HG03460 (cell line): Measurements from ENCODE around the gene ANKRD11.
"Not testable (repeated sequence)": the region's sequence is repeated elsewhere in the genome, so short reads cannot be mapped to it uniquely, and the experiment has no call there.

Experiments
- ATAC-seq: cut with Tn5 transposase; IDR thresholded peaks from one replicate; pipeline ENCODE4 v1.9.1; 2021; ENCODE audit not compliant: unreplicated experiment

ANKRD11 gene

DNA sequence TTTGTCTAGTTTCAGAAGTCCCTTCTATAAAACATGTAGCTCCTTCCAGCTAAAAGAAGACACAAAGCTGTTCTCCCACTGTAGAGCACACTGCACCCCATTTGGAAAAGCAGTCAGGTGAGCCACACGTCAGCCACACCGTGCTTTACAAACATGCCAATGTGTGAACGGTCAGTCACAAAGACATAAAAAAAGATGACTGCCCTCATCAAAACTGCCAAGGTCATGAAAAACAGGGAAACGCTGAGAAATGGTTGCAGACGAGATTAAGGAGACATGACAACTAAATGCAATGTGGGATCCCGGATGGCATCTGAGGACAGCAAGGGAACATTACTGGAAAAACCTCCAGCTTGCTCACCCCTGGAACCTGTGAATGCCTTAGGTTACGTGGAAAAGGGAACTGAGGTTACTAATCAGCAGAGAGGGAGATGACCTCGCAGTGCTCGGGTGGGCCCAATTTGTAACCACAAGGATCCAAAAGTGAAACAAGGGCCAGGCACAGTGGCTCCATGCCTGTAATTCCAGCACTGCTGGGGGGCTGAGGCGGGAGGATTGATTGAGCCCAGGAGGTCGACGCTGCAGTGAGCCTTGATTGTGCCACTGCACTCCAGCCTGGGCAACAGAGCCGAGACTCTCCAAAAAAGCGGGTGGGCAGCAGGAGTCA, 8.1 kb downstream of the ANKRD11 start:
- no peak for ATAC-seq

DNA sequence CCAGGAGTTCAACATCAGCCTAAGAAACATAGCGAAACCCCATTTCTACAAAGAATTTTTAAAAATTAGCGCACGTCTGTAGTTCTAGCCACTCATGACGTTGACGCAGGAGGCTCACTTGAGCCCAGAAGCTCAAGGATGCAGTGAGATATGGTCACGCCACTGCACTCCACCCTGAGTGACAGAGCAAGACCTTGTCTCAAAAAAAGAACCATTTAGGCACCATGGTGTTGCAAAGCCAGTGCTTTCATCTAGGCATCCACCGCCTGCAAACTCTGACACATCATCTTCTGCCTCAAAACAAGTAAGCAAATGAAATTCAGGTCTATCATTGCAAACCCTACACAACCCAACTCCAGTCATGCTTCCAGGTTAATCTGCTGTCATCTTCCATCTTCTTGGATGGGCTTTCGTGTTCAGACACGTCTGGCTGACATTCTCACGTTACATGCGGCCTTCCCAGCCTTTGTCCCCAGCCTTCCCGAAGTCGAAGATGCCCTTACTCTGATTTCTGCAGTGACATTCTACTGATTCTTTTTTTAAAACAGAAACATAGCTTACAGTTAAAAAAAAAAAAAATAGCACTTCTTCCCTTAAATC, 8.9 kb downstream of the ANKRD11 start:
- ATAC-seq, result no peak

DNA sequence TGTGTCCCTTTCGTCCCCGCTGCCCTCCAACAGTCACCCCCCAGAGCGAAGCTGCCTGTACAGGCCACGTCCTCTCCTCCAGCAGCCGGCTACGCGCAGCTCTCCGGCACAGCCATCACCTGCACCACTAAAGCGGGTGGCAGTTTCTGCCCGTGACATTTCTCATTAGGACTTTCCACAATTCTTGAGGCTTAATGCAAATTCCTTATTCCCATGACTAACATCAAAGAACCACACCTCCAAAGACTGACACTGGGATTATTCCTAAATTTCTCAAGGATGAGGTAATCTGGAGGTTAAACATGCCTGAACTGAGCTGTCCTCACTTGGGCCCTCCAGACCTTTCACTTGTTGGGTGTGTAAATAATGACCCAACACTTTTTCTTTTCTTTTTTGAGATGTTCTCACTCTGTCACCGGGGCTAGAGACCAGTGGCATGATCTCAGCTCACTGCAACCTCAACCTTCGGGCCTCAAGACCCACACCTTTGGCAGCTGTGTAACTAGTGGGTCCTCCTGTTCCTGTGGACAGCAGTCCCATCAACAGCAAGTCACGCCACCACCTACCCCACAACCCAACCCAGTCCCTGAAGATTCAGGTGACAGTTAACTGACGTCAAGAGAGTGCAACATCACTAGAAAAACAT, 11.7 kb downstream of the ANKRD11 start:
- ATAC-seq, result no peak

DNA sequence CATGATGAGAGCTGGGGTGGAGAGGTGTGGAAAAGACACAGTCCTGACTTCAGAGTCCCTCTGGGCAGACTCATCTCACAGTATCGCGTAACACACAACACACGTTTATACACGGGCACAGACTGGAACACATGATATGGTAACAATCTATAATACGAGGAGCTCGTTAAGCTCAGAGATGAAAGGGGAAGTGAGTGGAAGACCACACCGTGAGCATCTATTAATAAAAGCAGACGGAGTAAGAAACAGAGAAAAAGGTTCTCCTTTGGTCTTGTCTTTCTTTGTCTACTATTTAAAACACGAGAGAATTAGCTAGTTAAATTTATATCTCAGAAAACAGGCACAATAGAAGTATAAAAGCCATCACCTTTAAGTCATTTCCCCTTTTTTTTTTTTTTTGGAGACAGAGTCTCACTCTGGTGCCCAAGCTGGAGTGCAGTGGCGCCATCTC, 13.5 kb downstream of the ANKRD11 start:
- ATAC-seq, result peak; percentile 58

DNA sequence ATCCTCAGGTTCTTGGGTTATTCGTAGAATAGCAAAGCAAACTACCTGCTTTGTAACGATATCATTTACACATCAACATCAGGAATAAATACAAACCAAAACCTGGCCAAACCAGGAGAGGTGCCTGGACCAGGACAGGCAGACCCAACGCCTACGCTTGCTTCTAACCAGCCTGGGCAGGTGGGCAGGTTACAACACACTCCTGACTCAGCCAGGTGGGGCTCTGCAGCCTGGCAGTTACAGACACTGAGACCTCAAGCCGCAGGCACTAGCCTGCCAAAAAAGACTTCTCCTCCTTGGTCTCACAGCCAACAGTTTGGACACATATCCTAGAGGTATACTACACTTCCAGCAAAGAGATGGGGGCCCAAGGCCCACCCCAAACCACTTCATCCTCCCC, 14.0 kb downstream of the ANKRD11 start:
- no peak for ATAC-seq

DNA sequence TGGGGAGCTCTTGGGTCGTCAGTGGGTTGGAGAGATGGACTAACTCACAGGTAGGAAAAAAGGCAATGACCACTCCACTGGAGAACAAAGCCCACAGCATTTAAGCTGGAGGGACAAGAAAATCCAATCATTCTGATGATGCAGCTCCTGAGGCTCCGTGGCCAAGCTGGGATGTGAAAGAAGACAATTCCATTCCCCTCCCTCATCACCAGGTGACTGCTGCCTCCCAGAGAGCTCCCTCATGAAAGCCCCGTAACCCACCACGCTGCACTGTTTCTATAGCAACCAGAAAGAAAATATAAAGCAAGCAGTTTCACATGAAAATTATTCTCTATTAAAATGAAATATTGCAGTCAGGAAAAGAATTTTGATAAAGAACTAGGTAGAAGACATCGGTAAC, 15.2 kb downstream of the ANKRD11 start:
- no peak for ATAC-seq

DNA sequence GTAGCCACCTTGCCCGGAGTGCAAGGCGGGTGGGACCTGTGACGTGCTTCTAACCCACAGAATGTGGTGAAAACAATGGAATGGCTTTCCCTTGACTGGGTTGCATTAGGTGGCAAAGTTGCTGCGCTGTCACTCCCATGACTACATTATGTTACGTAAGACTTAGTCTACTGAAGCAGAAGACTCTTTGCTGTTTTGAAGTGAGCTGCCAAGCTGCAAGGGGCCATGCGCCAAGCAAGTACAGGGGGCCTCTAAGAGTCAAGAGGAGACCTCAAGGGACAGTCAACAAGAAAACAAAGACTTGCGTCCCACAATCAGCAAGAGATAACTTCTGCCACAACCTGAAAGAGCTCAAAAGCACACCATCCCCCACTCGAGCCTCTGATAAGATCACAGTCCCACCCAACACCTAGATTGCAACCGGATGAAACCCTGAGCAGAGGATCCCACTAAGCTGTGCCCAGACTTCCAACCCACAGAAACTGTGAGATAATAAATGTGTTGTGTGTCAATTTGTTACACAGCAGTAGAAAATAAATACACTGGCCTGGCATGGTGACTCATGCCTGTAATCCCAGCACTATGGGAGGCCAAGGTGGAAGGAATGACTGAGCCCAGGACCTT, 16.5 kb downstream of the ANKRD11 start:
- no peak for ATAC-seq

DNA sequence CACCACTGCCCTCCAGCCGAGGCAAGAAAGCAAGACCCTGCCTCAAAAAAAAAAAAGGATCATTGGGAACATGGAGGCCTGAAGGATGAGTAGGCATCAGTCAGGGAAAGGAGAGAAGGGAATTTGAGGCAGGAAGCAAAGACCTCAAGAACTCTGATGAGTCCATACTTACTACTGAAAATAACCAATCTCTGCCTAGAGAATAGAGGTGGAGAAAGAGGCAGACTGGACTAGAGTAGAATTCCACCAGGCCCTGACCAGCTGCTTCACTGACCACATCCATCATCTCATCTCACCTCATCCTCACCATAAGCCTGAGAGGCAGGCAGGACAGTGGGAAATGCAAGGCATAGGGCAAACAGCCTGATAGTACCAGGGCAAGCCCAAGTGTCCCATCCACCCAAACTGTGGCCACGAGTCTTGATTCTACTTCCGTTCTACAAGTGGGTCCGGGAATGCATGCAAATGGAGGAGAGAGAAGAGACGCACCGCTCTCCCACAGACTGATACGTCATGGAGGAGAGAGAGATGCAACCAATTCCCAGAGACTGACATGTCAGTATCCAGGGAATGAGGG, 17.1 kb downstream of the ANKRD11 start:
- no peak for ATAC-seq

DNA sequence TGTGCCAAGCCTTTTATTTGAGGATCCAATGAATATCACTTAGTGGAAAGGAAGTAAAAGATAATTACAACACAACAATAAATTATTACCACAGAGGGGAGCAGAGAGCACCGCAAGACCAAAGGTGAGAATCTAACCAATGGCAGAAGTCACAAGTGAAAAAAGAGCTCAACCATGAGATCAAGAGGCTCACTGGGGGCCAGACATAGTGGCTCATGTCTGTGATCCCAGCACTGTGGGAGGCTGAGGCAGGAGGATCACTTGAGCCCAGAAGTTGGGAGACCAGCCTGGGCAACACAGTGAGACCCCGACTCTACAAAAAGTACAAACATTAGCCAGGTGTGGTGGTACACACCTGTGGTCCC, 17.7 kb downstream of the ANKRD11 start:
- ATAC-seq, result no peak

DNA sequence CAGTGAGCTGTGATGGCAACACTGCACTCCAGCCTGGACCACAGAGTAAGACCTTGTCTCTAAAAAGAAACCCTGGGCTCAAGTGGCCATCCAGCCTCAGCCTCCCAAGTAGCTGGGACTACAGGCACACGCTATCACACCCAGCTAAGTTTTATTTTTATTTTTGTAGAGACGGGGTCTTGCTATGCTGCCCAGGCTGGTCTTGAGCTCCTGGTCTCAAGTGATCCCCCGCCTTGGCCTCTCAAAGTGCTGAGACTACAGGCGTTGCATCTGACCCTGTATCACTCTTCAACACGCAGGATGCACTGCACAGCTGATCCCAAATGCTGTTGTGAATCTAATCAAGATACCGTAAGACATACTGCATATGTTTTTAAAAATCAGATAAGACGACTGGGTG, 23.0 kb downstream of the ANKRD11 start:
- ATAC-seq, result no peak

DNA sequence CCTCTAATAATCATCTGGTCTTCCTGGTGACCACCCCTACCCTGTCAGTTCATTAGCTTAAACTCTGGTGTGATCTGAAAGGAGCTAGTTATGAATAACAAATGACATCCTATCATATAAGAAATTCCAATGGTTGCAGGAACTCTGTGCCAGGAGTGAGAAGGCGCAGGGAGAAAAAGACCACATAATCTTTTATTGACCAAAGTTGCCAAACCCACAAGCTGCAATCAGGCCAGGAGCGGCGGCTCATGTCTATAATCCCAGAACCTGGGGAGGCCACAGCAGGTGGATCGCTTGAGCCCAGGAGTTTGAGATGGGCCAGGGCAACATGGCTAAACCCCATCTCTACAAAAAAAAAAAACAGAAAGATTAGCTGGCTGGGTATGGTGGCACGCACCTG, 23.4 kb downstream of the ANKRD11 start:
- no peak for ATAC-seq

DNA sequence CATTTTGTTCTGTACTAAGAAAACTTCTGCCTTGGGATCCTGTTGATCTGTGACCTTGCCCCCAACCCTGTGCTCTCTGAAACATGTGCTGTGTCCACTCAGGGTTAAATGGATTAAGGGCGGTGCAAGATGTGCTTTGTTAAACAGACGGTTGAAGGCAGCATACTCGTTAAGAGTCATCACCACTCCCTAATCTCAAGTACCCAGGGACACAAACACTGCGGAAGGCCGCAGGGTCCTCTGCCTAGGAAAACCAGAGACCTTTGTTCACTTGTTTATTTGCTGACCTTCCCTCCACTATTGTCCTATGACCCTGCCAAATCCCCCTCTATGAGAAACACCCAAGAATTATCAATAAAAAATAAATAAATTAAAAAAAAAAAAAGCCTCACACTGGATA, 27.0 kb downstream of the ANKRD11 start:
- not testable (repeated sequence) for ATAC-seq

DNA sequence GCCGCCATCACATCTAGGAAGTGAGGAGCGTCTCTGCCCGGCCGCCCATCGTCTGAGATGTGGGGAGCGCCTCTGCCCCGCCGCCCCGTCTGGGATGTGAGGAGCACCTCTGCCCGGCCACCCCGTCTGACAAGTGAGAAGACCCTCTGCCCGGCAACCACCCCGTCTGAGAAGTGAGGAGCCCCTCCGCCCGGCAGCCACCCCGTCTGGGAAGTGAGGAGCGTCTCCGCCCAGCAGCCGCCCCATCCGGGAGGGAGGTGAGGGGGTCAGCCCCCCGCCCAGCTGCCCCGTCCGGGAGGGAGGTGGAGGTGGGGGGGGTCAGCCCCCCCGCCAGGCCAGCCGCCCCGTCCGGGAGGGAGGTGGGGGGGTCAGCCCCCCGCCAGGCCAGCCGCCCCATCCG, 27.7 kb downstream of the ANKRD11 start:
- ATAC-seq, result not testable (repeated sequence)

DNA sequence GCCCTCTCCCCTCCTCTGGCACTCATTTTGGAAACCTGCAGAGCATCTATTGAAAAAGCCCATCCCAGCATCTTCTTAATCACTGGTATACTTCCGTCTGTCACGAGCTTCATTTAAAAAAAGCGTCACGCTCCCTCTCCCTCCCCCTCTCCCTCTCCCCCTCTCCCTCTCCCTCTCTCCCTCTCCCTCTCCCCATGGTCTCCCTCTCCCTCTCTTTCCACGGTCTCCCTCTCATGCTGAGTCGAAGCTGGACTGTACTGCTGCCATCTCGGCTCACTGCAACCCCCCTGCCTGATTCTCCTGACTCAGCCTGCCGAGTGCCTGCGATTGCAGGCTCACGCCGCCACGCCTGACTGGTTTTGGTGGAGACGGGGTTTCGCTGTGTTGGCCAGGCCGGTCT, 28.5 kb downstream of the ANKRD11 start:
- not testable (repeated sequence) for ATAC-seq

DNA sequence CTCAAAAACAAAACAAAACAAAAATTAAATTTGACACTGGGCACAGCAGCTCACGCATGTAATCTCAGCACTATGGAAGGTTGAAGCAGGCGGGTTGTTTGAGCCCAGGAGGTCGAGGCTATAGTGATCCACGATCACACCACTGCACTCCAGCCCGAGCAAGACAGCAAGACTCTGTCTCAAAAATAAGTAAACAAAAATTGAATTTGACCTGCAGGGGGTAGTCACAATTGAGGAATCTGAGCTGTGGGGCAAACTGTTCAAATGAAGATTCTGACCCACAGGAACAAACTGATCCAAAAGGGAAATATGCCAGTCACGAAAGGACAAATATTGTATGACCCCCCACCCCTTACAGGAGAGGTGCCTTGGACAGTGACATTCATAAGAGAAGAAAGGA, 29.8 kb downstream of the ANKRD11 start:
- no peak for ATAC-seq

DNA sequence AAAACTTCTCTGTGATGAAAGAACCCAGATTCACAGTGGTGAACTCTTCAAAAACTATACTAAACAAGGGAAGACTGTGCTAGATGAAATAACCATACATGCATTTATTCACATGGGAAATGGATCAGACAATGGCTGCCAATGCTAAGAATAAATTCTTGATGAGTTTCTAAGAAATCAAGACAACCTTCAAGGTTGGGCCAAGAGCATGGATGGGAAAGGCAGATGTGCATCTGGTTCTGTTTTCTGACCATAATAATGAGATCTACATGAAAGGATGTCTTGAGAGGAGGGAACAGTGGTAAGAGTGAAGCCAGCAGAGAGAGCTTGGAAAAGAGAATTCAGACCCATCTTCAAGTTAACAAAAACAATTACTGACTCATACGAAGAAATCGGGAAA, 31.4 kb downstream of the ANKRD11 start:
- ATAC-seq, result no peak

DNA sequence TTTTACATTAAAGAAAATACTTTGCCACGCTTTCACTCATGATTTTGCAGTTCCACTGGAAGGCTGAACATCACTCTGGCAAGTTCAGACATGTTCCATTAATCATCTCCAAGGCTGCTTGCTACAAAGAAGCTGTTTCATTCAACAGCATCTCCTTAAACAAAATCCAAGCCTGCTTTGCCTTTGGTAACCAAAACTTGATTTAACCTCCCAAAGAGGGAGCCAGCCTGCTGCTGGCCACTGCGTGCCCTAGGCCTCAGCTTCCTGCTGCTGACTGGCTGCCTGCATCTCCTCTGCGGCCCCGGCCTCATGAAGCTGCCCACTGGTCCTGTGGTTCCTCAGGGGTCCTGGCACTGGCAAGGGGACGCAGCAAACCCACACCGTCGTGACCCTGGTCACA, 31.8 kb downstream of the ANKRD11 start:
- ATAC-seq, result no peak

DNA sequence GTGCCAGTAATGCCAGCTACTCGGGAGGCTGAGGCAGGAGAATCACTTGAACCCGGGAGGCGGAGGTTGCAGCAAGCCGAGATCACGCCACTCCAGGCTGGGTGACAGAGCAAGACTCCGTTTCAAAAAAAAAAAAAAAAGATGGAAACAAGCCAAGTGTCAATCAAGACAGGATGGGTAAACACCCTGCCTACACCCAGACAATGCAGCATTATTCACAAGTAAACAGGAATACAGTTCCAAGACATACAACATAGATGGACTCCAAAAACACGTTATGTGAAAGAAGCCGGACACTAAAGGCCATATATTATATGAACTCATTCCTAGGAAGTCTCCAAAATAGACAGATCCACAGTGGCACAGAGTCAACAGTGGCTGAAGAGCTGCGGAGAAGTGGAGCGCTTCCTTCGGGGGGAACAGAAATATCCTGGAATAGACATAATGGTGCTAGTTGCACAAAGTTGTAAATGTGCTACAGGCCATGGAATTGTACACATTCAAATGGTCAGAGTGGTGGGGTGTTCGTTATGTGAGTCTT, 33.9 kb downstream of the ANKRD11 start:
- ATAC-seq, result no peak

DNA sequence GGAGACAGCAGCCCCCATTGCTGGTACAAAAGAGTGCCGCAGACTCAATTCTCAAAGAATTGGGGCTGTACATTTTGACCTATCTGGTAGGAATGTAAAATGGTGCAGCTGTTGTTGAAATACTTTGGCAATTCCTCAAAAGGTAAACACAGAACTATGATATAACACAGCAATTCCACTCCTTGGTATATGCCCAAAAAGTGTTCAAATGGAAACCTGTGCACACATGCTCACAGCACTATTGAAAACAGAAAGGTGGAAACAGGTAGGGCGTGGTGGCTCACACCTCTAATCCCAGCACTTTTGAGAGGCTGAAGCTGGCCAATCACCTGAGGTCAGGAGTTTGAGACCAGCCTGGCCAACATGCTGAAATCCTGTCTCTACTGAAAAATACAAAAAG, 34.7 kb downstream of the ANKRD11 start:
- no peak for ATAC-seq

DNA sequence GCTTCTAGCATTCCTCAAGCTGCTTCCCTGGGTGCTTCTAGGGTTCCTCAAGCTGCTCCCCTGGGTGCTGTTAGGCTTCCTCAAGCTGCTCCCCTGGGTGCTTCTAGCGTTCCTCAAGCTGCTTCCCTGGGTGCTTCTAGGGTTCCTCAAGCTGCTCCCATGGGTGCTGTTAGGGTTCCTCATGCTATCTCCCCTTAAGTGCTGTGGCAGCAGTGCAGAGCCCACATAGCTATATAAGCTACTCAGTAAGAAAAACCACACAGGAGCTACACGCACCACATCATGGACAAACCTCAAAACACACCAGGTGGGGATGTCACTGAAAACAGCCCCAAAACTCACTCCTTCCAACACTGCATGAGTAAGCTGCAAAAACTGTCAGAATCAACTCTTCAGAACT, 35.2 kb downstream of the ANKRD11 start:
- no peak for ATAC-seq

DNA sequence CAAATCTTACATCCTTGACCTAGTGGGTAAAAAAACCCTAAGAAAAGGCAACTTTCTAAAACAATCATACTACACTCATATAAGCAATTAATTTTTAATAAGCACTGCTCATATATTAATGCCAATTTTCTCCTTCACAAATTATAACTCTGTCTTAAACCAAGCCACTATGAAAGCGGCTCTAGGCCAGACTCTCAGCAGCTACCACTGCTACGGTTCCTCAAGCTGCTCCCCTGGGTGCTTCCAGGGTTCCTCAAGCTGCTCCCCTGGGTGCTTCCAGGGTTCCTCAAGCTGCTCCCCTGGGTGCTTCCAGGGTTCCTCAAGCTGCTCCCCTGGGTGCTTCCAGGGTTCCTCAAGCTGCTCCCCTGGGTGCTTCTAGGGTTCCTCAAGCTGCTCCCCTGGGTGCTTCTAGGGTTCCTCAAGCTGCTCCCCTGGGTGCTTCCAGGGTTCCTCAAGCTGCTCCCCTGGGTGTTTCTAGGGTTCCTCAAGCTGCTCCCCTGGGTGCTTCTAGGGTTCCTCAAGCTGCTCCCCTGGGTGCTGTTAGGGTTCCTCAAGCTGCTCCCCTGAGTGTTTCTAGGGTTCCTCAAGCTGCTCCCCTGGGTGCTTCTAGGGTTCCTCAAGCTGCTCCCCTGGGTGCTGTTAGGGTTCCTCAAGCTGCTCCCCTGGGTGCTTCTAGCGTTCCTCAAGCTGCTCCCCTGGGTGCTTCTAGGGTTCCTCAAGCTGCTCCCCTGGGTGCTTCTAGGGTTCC, 35.8 kb downstream of the ANKRD11 start:
- not testable (repeated sequence) for ATAC-seq
